ENCODE results near the gene SLCO4A1.

SLCO4A1 gene

GRCh38 chr20:62607366-62608217, 34.7 kb upstream of the SLCO4A1 start:
- DNase-seq (ENCODE audit: low spot score): no peak

GRCh38 chr20:62608218-62608565, 34.1 kb upstream of the SLCO4A1 start:
- no peak for DNase-seq (ENCODE audit: low spot score)

- no peak for DNase-seq (ENCODE audit: low spot score)
These were observed 33.0 kb upstream of the SLCO4A1 start for GRCh38 chr20:62609279-62609720.

- DNase-seq (ENCODE audit: low spot score): no peak
These were observed 32.2 kb upstream of the SLCO4A1 start for GRCh38 chr20:62609811-62610757.

- DNase-seq (ENCODE audit: low spot score): no peak
These were observed 31.3 kb upstream of the SLCO4A1 start for GRCh38 chr20:62611012-62611411.

GRCh38 chr20:62611819-62612218, 30.5 kb upstream of the SLCO4A1 start:
- no peak for DNase-seq (ENCODE audit: low spot score)

GRCh38 chr20:62614085-62614960, 28.0 kb upstream of the SLCO4A1 start:
- DNase-seq (ENCODE audit: low spot score): no peak

- DNase-seq (ENCODE audit: low spot score): no peak
These were observed 27.2 kb upstream of the SLCO4A1 start for GRCh38 chr20:62614961-62615680.

GRCh38 chr20:62615750-62616251, 26.5 kb upstream of the SLCO4A1 start:
- DNase-seq (ENCODE audit: low spot score): no peak

- peak; percentile 81 for DNase-seq (ENCODE audit: low spot score)
These were observed 25.3 kb upstream of the SLCO4A1 start for GRCh38 chr20:62616728-62617621.

GRCh38 chr20:62617711-62618483, 24.4 kb upstream of the SLCO4A1 start:
- DNase-seq (ENCODE audit: low spot score): peak; percentile 49

GRCh38 chr20:62618611-62619529, 23.4 kb upstream of the SLCO4A1 start:
- DNase-seq (ENCODE audit: low spot score): no peak

- DNase-seq (ENCODE audit: low spot score): no peak
These were observed 21.7 kb upstream of the SLCO4A1 start for GRCh38 chr20:62620625-62621024.

GRCh38 chr20:62621251-62622110, 20.8 kb upstream of the SLCO4A1 start:
- no peak for DNase-seq (ENCODE audit: low spot score)

GRCh38 chr20:62622178-62622876, 20.0 kb upstream of the SLCO4A1 start:
- DNase-seq (ENCODE audit: low spot score): no peak

- no peak for DNase-seq (ENCODE audit: low spot score)
These were observed 19.3 kb upstream of the SLCO4A1 start for GRCh38 chr20:62622877-62623487.

Measured in SW480 (cell line).